ENCODE data around the gene OR13G1. TPM values are rescaled to one million over a fixed set of nuclear protein-coding genes. Genes with fewer than 3 reads are reported as not detected.

OR13G1 gene
- total and polyA plus RNA-seq, 2 of the 13 experiments (the other 11 are each of a cell fraction or from before 2014, with no cell fraction given), result not detected

DNA sequence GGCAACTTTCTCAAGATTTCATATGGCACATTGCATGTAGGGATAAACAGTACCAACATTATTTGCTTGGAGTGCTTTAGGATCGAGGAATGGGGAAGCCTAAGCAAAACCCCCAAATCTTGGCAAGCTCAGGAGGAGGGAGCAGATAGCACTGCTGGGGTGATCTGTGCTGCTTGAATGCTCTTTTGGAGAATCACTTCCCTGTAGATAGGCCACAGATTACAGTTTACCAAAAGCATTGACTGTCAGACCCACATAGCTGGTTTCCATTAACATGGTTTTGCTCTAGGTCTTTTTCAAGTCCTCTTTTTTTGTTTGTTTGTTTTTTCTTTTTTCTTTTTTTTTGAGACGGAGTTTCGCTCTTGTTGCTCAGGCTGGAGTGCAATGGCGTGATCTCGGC, 36.8 kb downstream of the OR13G1 start:
- H3K4me2 ChIP-seq (ENCODE audit: low read depth, low read length), result no peak overlapping the region
- CTCF ChIA-PET (ENCODE audit: low intra/inter-chr PET ratio, low total read pairs), result no interaction called here
- no peaks in the 10 kb centered on the region for H3K79me2 ChIP-seq (ENCODE audit: insufficient read depth, low read length)
- no peaks in the 10 kb centered on the region for H4K20me1 ChIP-seq (ENCODE audit: insufficient read depth, low read length)
- H2AFZ ChIP-seq (ENCODE audit: low read length), result no peak overlapping the region
- no peak for DNase-seq (ENCODE audit: low spot score)
- 16% methylated on average over 5 of the region's 5 CpGs for WGBS (ENCODE audit: low lambda C conversion rate)
- no peaks in the 10 kb centered on the region for H3K4me1 ChIP-seq (ENCODE audit: insufficient read depth, low read length)
- H3K9ac ChIP-seq (ENCODE audit: insufficient read depth, low read depth, low read length), result no peak overlapping the region
- H3K4me3 ChIP-seq (replicated peaks in 1 of 3; ENCODE audit: insufficient read depth in 1 of 3, low read depth in 2 of 3, low read length in 3 of 3), result no peak overlapping the region
- no peak overlapping the region for H3K27ac ChIP-seq (ENCODE audit: extremely low read length, insufficient read depth, low read length)
- no peaks in the 10 kb centered on the region for H3K27me3 ChIP-seq (ENCODE audit: control insufficient read depth in 1 of 2, insufficient read depth in 2 of 2, low read length in 2 of 2)
- no peaks in the 10 kb centered on the region for H3K36me3 ChIP-seq (replicated peaks in 1 of 2; ENCODE audit: control insufficient read depth in 1 of 2, insufficient read depth in 2 of 2, low read length in 2 of 2)
- no peak for ATAC-seq
- no TSS peak for BruUV-seq (replicated peaks)
- no peak for FAIRE-seq
- in situ Hi-C loops (cut with HindIII; ENCODE audit: extremely low pct_ligation_motif_present, low pct_unique_long_range_greater_than_20kb), result no loop called here
- intact Hi-C loops (cut with micrococcal nuclease; ENCODE audit: unreplicated experiment), result no loop called here
- POLR2A ChIA-PET, result no interaction called here
- H3K9me3 ChIP-seq (ENCODE audit: low read length), result no peaks in the 10 kb centered on the region
- TF ChIP-seq ELF3 (CRISPR knock-in tag; IDR thresholded peaks at IDR 0.05) (no peak), NFKB2 (CRISPR knock-in tag; IDR thresholded peaks at IDR 0.05; ENCODE audit: borderline replicate concordance) (no peak), PRMT3 (CRISPR knock-in tag; IDR thresholded peaks at IDR 0.05; ENCODE audit: borderline replicate concordance, low read depth) (no peak), ZNF484 (CRISPR knock-in tag; IDR thresholded peaks at IDR 0.05; ENCODE audit: borderline replicate concordance, low read depth) (no peak), SATB2 (CRISPR knock-in tag; IDR thresholded peaks at IDR 0.05) (no peak), ZNF749 (CRISPR knock-in tag; IDR thresholded peaks at IDR 0.05; ENCODE audit: borderline replicate concordance) (no peak), KLF11 (CRISPR knock-in tag; IDR thresholded peaks at IDR 0.05) (no peak), SCMH1 (CRISPR knock-in tag; IDR thresholded peaks at IDR 0.05; ENCODE audit: borderline replicate concordance) (no peak), ISX (CRISPR knock-in tag; conservative IDR thresholded peaks at IDR 0.05) (no peak), RARA (CRISPR knock-in tag; IDR thresholded peaks at IDR 0.05) (no peak), HNRNPUL1 (IDR thresholded peaks at IDR 0.05; ENCODE audit: low read depth, low read length) (no peak), ZNF329 (CRISPR knock-in tag; IDR thresholded peaks at IDR 0.05; ENCODE audit: low read depth) (no peak)
- TF ChIP-seq, protein P1, sequence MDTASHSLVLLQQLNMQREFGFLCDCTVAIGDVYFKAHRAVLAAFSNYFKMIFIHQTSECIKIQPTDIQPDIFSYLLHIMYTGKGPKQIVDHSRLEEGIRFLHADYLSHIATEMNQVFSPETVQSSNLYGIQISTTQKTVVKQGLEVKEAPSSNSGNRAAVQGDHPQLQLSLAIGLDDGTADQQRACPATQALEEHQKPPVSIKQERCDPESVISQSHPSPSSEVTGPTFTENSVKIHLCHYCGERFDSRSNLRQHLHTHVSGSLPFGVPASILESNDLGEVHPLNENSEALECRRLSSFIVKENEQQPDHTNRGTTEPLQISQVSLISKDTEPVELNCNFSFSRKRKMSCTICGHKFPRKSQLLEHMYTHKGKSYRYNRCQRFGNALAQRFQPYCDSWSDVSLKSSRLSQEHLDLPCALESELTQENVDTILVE (CRISPR knock-in tag; IDR thresholded peaks at IDR 0.05), result no peak
- TF ChIP-seq, protein P2, sequence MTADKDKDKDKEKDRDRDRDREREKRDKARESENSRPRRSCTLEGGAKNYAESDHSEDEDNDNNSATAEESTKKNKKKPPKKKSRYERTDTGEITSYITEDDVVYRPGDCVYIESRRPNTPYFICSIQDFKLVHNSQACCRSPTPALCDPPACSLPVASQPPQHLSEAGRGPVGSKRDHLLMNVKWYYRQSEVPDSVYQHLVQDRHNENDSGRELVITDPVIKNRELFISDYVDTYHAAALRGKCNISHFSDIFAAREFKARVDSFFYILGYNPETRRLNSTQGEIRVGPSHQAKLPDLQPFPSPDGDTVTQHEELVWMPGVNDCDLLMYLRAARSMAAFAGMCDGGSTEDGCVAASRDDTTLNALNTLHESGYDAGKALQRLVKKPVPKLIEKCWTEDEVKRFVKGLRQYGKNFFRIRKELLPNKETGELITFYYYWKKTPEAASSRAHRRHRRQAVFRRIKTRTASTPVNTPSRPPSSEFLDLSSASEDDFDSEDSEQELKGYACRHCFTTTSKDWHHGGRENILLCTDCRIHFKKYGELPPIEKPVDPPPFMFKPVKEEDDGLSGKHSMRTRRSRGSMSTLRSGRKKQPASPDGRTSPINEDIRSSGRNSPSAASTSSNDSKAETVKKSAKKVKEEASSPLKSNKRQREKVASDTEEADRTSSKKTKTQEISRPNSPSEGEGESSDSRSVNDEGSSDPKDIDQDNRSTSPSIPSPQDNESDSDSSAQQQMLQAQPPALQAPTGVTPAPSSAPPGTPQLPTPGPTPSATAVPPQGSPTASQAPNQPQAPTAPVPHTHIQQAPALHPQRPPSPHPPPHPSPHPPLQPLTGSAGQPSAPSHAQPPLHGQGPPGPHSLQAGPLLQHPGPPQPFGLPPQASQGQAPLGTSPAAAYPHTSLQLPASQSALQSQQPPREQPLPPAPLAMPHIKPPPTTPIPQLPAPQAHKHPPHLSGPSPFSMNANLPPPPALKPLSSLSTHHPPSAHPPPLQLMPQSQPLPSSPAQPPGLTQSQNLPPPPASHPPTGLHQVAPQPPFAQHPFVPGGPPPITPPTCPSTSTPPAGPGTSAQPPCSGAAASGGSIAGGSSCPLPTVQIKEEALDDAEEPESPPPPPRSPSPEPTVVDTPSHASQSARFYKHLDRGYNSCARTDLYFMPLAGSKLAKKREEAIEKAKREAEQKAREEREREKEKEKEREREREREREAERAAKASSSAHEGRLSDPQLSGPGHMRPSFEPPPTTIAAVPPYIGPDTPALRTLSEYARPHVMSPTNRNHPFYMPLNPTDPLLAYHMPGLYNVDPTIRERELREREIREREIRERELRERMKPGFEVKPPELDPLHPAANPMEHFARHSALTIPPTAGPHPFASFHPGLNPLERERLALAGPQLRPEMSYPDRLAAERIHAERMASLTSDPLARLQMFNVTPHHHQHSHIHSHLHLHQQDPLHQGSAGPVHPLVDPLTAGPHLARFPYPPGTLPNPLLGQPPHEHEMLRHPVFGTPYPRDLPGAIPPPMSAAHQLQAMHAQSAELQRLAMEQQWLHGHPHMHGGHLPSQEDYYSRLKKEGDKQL (CRISPR knock-in tag; IDR thresholded peaks at IDR 0.05; ENCODE audit: low read depth), result no peak
- TF ChIP-seq, protein P3, sequence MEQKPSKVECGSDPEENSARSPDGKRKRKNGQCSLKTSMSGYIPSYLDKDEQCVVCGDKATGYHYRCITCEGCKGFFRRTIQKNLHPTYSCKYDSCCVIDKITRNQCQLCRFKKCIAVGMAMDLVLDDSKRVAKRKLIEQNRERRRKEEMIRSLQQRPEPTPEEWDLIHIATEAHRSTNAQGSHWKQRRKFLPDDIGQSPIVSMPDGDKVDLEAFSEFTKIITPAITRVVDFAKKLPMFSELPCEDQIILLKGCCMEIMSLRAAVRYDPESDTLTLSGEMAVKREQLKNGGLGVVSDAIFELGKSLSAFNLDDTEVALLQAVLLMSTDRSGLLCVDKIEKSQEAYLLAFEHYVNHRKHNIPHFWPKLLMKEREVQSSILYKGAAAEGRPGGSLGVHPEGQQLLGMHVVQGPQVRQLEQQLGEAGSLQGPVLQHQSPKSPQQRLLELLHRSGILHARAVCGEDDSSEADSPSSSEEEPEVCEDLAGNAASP (CRISPR knock-in tag; IDR thresholded peaks at IDR 0.05; ENCODE audit: borderline replicate concordance), result no peak
- TF ChIP-seq, protein P4, sequence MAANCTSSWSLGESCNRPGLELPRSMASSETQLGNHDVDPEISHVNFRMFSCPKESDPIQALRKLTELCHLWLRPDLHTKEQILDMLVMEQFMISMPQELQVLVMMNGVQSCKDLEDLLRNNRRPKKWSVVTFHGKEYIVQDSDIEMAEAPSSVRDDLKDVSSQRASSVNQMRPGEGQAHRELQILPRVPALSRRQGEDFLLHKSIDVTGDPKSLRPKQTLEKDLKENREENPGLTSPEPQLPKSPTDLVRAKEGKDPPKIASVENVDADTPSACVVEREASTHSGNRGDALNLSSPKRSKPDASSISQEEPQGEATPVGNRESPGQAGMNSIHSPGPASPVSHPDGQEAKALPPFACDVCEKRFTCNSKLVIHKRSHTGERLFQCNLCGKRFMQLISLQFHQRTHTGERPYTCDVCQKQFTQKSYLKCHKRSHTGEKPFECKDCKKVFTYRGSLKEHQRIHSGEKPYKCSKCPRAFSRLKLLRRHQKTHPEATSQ (CRISPR knock-in tag; IDR thresholded peaks at IDR 0.05; ENCODE audit: borderline replicate concordance), result no peak

All from HepG2 (cell line).